H1 (cell line): Measurements from ENCODE around the gene NCAPG2. TPM values are rescaled to one million over a fixed set of nuclear protein-coding genes. Genes with fewer than 3 reads are reported as not detected.

Experiments used
- CTCF ChIA-PET: fragments of 300-600 bp; sonication (Branson Sonifier 250); formaldehyde crosslinking; loops from one replicate; lab custom pipeline; 2021; ENCODE audit not compliant: partially characterized antibody; lab: Charles Lee
- POLR2A ChIA-PET: fragments of 300-600 bp; sonication (Branson Sonifier 250); formaldehyde crosslinking; loops from one replicate; lab custom pipeline; 2021; ENCODE audit warnings: inconsistent platforms; ENCODE audit not compliant: partially characterized antibody; lab: Charles Lee
- DNase-seq, 2 experiments: peaks; one replicate each; pipeline versions ENCODE4 v3.0.0 to v3.0.0-alpha.2; 2010 to 2022; ENCODE audit warnings: low spot score in 2 of 2, low read depth in 1 of 2, mixed read lengths in 1 of 2
- FAIRE-seq: peaks from 2 replicates; lab custom pipeline; 2011; peaks lifted over from hg19 to GRCh38; lab: Jason Lieb, UNC
- H2AFZ ChIP-seq: 2 replicates; pipeline ENCODE4 v1.8.1; 2012; ENCODE audit warnings: low read length, inconsistent platforms
- H2AK5ac ChIP-seq: 2 replicates; pipeline ENCODE4 v1.6.1; 2013; ENCODE audit warnings: low read depth, low read length
- H2BK120ac ChIP-seq: replicated peaks from 2 replicates; pipeline ENCODE3; 2013; ENCODE audit warnings: low read depth, low read length, inconsistent platforms
- H2BK12ac ChIP-seq: 2 replicates; pipeline ENCODE4 v1.6.1; 2013; ENCODE audit warnings: low read depth, low read length
- H2BK15ac ChIP-seq: 2 replicates; pipeline ENCODE4 v1.6.1; 2013; ENCODE audit warnings: low read length
- H2BK20ac ChIP-seq: 2 replicates; pipeline ENCODE4 v1.6.1; 2013; ENCODE audit warnings: low read length
- H2BK5ac ChIP-seq: 2 replicates; pipeline ENCODE4 v1.6.1; 2013; ENCODE audit warnings: low read depth, low read length
- H3K14ac ChIP-seq: 2 replicates; pipeline ENCODE4 v1.6.1; 2013; ENCODE audit warnings: inconsistent platforms; ENCODE audit not compliant: insufficient read length
- H3K18ac ChIP-seq: 2 replicates; pipeline ENCODE4 v1.6.1; 2013; ENCODE audit warnings: low read length; ENCODE audit errors: extremely low read depth
- H3K23ac ChIP-seq: 2 replicates; pipeline ENCODE4 v1.6.1; 2013; ENCODE audit warnings: inconsistent platforms; ENCODE audit not compliant: insufficient read length
- H3K23me2 ChIP-seq: 2 replicates; pipeline ENCODE4 v1.6.1; 2013; ENCODE audit warnings: low read depth, low read length
- H3K27ac ChIP-seq: 2 replicates; pipeline ENCODE4 v1.6.1; 2011; ENCODE audit warnings: low read depth, low read length, inconsistent platforms
- H3K27me3 ChIP-seq, 4 experiments: replicated peaks in 1 of 4; 1 replicate in 1 of 4; 2 replicates in 3 of 4; pipeline versions ENCODE4 v1.6.1 to v1.8.1; 2011 to 2013; ENCODE audit warnings: low read length in 3 of 4, mild to moderate bottlenecking in 3 of 4, inconsistent platforms in 2 of 4, mixed read lengths in 2 of 4, moderate library complexity in 1 of 4; ENCODE audit not compliant: control insufficient read depth in 3 of 4, insufficient read depth in 3 of 4; ENCODE audit errors: extremely low read depth in 1 of 4
- H3K36me3 ChIP-seq, 4 experiments: 2 replicates each; pipeline versions ENCODE4 v1.6.1 to v1.8.1; 2011 to 2013; ENCODE audit warnings: mild to moderate bottlenecking in 4 of 4, low read length in 3 of 4, moderate library complexity in 2 of 4, control low read depth in 1 of 4, inconsistent platforms in 1 of 4; ENCODE audit not compliant: insufficient read depth in 4 of 4, control insufficient read depth in 2 of 4
- H3K4ac ChIP-seq: replicated peaks from 2 replicates; pipeline ENCODE3; 2013; ENCODE audit warnings: low read length, low read depth, mixed read lengths, inconsistent platforms; ENCODE audit not compliant: insufficient read length
- H3K4me1 ChIP-seq, 4 experiments: replicated peaks in 1 of 4; 1 replicate in 1 of 4; 2 replicates in 3 of 4; pipeline versions ENCODE4 v1.6.1 to v1.8.1; 2011 to 2013; ENCODE audit warnings: low read length in 3 of 4, inconsistent platforms in 2 of 4, mixed read lengths in 1 of 4; ENCODE audit not compliant: insufficient read depth in 4 of 4, control insufficient read depth in 3 of 4
- H3K4me2 ChIP-seq, 2 experiments: 2 replicates each; pipeline versions ENCODE4 v1.6.1 to v1.8.1; 2011 to 2013; ENCODE audit warnings: low read depth in 2 of 2, low read length in 2 of 2, control low read depth in 1 of 2, inconsistent platforms in 1 of 2, mild to moderate bottlenecking in 1 of 2; ENCODE audit not compliant: insufficient read depth in 1 of 2
- H3K4me3 ChIP-seq, 4 experiments: fragments of 200-600, 300-600 bp in 1 of 4; sonication (generic), shearing (Covaris generic), sonication (Bioruptor Twin) in 1 of 4; 2 replicates each; pipeline versions ENCODE4 v1.5.1 to v1.8.1; 2011 to 2016; ENCODE audit warnings: low read length in 4 of 4, low read depth in 3 of 4, control low read depth in 2 of 4, inconsistent platforms in 2 of 4, mild to moderate bottlenecking in 2 of 4, mixed read lengths in 1 of 4, moderate library complexity in 1 of 4; ENCODE audit not compliant: insufficient read depth in 2 of 4; ENCODE audit errors: extremely low read depth in 1 of 4
- H3K56ac ChIP-seq: replicated peaks from 2 replicates; pipeline ENCODE3; 2013; ENCODE audit warnings: low read depth, mild to moderate bottlenecking, mixed read lengths, low read length, inconsistent platforms; ENCODE audit not compliant: insufficient read length
- H3K79me1 ChIP-seq: 2 replicates; pipeline ENCODE4 v1.6.1; 2013; ENCODE audit warnings: low read depth, low read length, control low read depth
- H3K79me2 ChIP-seq, 2 experiments: 2 replicates each; pipeline versions ENCODE4 v1.6.1 to v1.8.1; 2012 to 2013; ENCODE audit warnings: low read length in 2 of 2, mild to moderate bottlenecking in 2 of 2, inconsistent platforms in 1 of 2; ENCODE audit not compliant: insufficient read depth in 2 of 2, control insufficient read depth in 1 of 2
- H3K9ac ChIP-seq, 4 experiments: replicated peaks in 1 of 4; 1 replicate in 1 of 4; 2 replicates in 3 of 4; pipeline versions ENCODE4 v1.6.1 to v1.8.1; 2011 to 2013; ENCODE audit warnings: low read depth in 3 of 4, low read length in 3 of 4, control low read depth in 2 of 4, mild to moderate bottlenecking in 2 of 4, moderate library complexity in 2 of 4, inconsistent platforms in 1 of 4; ENCODE audit errors: extremely low read depth in 1 of 4
- H3K9me3 ChIP-seq, 2 experiments: 2 replicates each; pipeline versions ENCODE4 v1.6.1 to v1.8.1; 2012 to 2013; ENCODE audit warnings: mild to moderate bottlenecking in 2 of 2, moderate library complexity in 2 of 2, control low read depth in 1 of 2, inconsistent platforms in 1 of 2, low read depth in 1 of 2, low read length in 1 of 2, mixed read lengths in 1 of 2; ENCODE audit not compliant: insufficient read depth in 2 of 2
- H4K20me1 ChIP-seq, 2 experiments: replicated peaks in 1 of 2; 2 replicates each; pipeline versions ENCODE3 to v1.8.1; 2011 to 2013; ENCODE audit warnings: inconsistent platforms in 2 of 2, low read length in 2 of 2, mild to moderate bottlenecking in 1 of 2; ENCODE audit not compliant: insufficient read depth in 2 of 2, control insufficient read depth in 1 of 2
- H4K5ac ChIP-seq: 2 replicates; pipeline ENCODE4 v1.6.1; 2013; ENCODE audit warnings: low read length, low read depth, mixed read lengths, inconsistent platforms; ENCODE audit not compliant: insufficient read length
- H4K8ac ChIP-seq: 2 replicates; pipeline ENCODE4 v1.8.0; 2013; ENCODE audit warnings: mild to moderate bottlenecking, moderate library complexity, low read length, inconsistent platforms; ENCODE audit not compliant: insufficient read depth; ENCODE audit errors: extremely low read depth
- H4K91ac ChIP-seq: replicated peaks from 2 replicates; pipeline ENCODE3; 2013; ENCODE audit warnings: low read length, mixed read lengths, inconsistent platforms; ENCODE audit not compliant: insufficient read length
- ASH2L ChIP-seq: fragments of 200-600, 300-600 bp; sonication (generic); IDR thresholded peaks from one replicate; pipeline ENCODE4 v1.7.1; 2017; ENCODE audit warnings: low read length
- BACH1 ChIP-seq: IDR thresholded peaks from 2 replicates; pipeline ENCODE4 v1.6.1; 2012; ENCODE audit warnings: low read length, improper control_type of control experiment
- KDM4A ChIP-seq: IDR thresholded peaks from one replicate; pipeline ENCODE4 v1.7.1; 2012; ENCODE audit warnings: low read depth, mild to moderate bottlenecking, moderate library complexity, low read length, inconsistent platforms; ENCODE audit not compliant: severe bottlenecking
- POLR2A ChIP-seq, 2 experiments: IDR thresholded peaks; 1 replicate in 1 of 2; 2 replicates in 1 of 2; pipeline ENCODE4 v1.6.1; 2011; ENCODE audit warnings: low read depth in 2 of 2, low read length in 2 of 2, mild to moderate bottlenecking in 2 of 2; ENCODE audit errors: control extremely low read depth in 1 of 2
- RNF2 ChIP-seq: fragments of 200-900, 300-1000 bp; sonication (generic); IDR thresholded peaks from 2 replicates; pipeline ENCODE4 v1.7.1; 2016; ENCODE audit warnings: borderline replicate concordance, low read depth, mild to moderate bottlenecking, antibody characterized with exemption, low read length; ENCODE audit not compliant: poor library complexity, severe bottlenecking; ENCODE audit errors: missing control alignments
- RXRA ChIP-seq: IDR thresholded peaks from 2 replicates; pipeline ENCODE4 v1.6.1; 2011; ENCODE audit warnings: low read depth, mild to moderate bottlenecking, low read length, moderate library complexity; ENCODE audit not compliant: insufficient read depth
- SP1 ChIP-seq: IDR thresholded peaks from 2 replicates; pipeline ENCODE4 v1.6.1; 2011; ENCODE audit warnings: low read depth, low read length
- SP4 ChIP-seq: IDR thresholded peaks from 2 replicates; pipeline ENCODE4 v1.6.1; 2012; ENCODE audit warnings: low read length, inconsistent platforms
- TCF12 ChIP-seq: IDR thresholded peaks from 2 replicates; pipeline ENCODE4 v1.6.1; 2011; ENCODE audit warnings: low read depth, mild to moderate bottlenecking, low read length
- WGBS, 2 experiments: shearing (Covaris generic) in 1 of 2; methylation state at CpG; one replicate each; pipeline versions ENCODE4 v1.1.6 to v1.1.7; 2013 to 2015; ENCODE audit warnings: low lambda C conversion rate in 2 of 2, mixed read lengths in 2 of 2, inconsistent platforms in 1 of 2, low coverage in 1 of 2, missing lambda C conversion rate in 1 of 2; ENCODE audit not compliant: insufficient replicate concordance in 2 of 2, insufficient coverage in 1 of 2, insufficient read length in 1 of 2; ENCODE audit errors: extremely low coverage in 1 of 2, missing lambda C conversion rate in 1 of 2; 5-methylcytosine and 5-hydroxymethylcytosine counted together
- polyA plus RNA-seq, 7 experiments: library from polyadenylated mRNA; depleted of rRNA in 3 of 7; stranded (reverse) in 5 of 7; unstranded in 2 of 7; fragments of >200 nt in 5 of 7; fragments of 200-250 nt in 2 of 7; gene quantifications; 1 replicate in 5 of 7; 2 replicates in 1 of 7; 4 replicates in 1 of 7; pipeline versions ENCODE4 v1.2.1 to v1.2.3, GENCODE V29; 2011 to 2013; ENCODE audit warnings: missing spikeins in 2 of 7, mixed read lengths in 2 of 7
- total RNA-seq: library from RNA; stranded (reverse); fragmentation: NEBNext Ultra II Directional; extraction: Animal tissue kit (Norgen Biotek cat#: 25700); gene quantifications from 2 replicates; pipeline ENCODE4 v1.2.1, GENCODE V29; 2021
- TF ChIP-seq, protein P1 (sequence below): IDR thresholded peaks from 2 replicates; pipeline ENCODE4 v1.6.1; 2011; ENCODE audit warnings: low read length, improper control_type of control experiment
- TF ChIP-seq, protein P2 (sequence below): IDR thresholded peaks from 2 replicates; pipeline ENCODE4 v1.6.1; 2011; ENCODE audit warnings: low read depth, mild to moderate bottlenecking, low read length; ENCODE audit not compliant: insufficient read depth

The NCAPG2 gene
- total and polyA plus RNA-seq, 2 of the 8 experiments (the other 6 are each of a cell fraction or from before 2014, with no cell fraction given), result 49.9 to 119 TPM

DNA sequence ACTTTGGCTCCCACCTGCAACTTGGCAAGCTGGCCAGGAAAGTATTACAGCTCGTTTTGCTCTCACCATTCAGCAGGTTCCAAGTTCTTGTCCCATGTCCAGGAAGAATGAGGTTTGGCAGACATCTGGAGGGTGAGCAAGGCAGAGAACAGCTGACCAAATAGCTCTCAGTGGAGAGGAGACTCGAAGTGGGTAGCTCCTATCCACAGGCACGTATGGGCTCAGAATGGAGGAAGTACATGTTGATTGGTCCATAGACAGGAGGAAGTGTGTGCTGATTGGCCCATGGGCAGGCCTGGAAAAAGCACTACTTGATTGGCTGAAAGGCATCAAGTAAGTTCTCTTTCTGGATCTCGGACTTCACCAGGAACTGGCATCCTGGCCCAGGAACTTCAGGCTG is 3.0 kb upstream of the NCAPG2 start:
- Histone ChIP-seq H2AFZ (no peak overlapping the region), H3K9me3 (no peaks in the 10 kb centered on the region), H3K79me2 (peaks cover 6 to 19% of the 10 kb centered on the region in 2 experiments), H4K8ac (peak overlapping the region; percentile 69), H2BK15ac (no peak overlapping the region), H4K20me1 (no peaks in the 10 kb centered on the region), H4K91ac (no peak overlapping the region), H4K5ac (no peak overlapping the region), H2AK5ac (no peak overlapping the region), H3K14ac (no peak overlapping the region), H2BK12ac (no peak overlapping the region), H3K23ac (no peak overlapping the region), H3K18ac (no peak overlapping the region), H3K4me1 (peaks cover 1 to 8% (median 7%) of the 10 kb centered on the region in 4 experiments; a peak in 6 of 7 replicates), H3K9ac (no peak overlapping the region), H3K56ac (no peak overlapping the region), H3K27ac (no peak overlapping the region), H2BK120ac (no peak overlapping the region), H3K4me2 (no peak overlapping the region), H3K23me2 (peaks cover 6% of the 10 kb centered on the region; the same call in 1 of the 2 replicates), H2BK20ac (no peak overlapping the region), H3K36me3 (no peaks in the 10 kb centered on the region), H3K79me1 (no peaks in the 10 kb centered on the region; the same call in 1 of the 2 replicates), H3K4me3 (0 out of 8 replicates have a peak overlapping the region, but pooled peaks of 1 of the 4 experiments have one; percentile 17), H3K27me3 (no peaks in the 10 kb centered on the region), H2BK5ac (no peak overlapping the region), H3K4ac (no peak overlapping the region)
- DNase-seq, result peak in 1 of 2 experiments; percentile 27
- ChIA-PET CTCF (interaction anchor here (0.8 to 4.3 kb wide), 5 partner anchors 8 to 269 kb away, joined by 3 to 37 read pairs (median 3); no protein-coding TSS in a partner anchor), POLR2A (no interaction called here)
- FAIRE-seq, result no peak
- TF ChIP-seq, protein P1, sequence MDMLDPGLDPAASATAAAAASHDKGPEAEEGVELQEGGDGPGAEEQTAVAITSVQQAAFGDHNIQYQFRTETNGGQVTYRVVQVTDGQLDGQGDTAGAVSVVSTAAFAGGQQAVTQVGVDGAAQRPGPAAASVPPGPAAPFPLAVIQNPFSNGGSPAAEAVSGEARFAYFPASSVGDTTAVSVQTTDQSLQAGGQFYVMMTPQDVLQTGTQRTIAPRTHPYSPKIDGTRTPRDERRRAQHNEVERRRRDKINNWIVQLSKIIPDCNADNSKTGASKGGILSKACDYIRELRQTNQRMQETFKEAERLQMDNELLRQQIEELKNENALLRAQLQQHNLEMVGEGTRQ, result no peak
- TF ChIP-seq RXRA, result no peak
- no peak for TF ChIP-seq POLR2A (IDR thresholded peaks at IDR 0.05; ENCODE audit: control extremely low read depth in 1 of 2, low read depth in 2 of 2, low read length in 2 of 2)
- no peak for TF ChIP-seq ASH2L
- no peak for TF ChIP-seq BACH1
- no peak for TF ChIP-seq KDM4A
- TF ChIP-seq SP4, result no peak
- TF ChIP-seq, protein P2, sequence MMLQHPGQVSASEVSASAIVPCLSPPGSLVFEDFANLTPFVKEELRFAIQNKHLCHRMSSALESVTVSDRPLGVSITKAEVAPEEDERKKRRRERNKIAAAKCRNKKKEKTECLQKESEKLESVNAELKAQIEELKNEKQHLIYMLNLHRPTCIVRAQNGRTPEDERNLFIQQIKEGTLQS, result no peak
- no peak for TF ChIP-seq RNF2
- TF ChIP-seq TCF12, result no peak
- TF ChIP-seq SP1, result no peak
- 65% methylated on average over 4 of the region's 4 CpGs; no CpG with 5 or more reads in 1 of the 2 experiments for WGBS, 2 experiments
